Measurements from ENCODE around the gene TRMT1L. TPM values are rescaled to one million over a fixed set of nuclear protein-coding genes. Genes with fewer than 3 reads are reported as not detected.

Gene TRMT1L
- total RNA-seq, 6 experiments from 2014 or later: 12.7 to 21.1 (median 14.7) TPM

GRCh38 chr1:185156288-185156853, 382 bp downstream of the TRMT1L start:
- Mint-ChIP-seq H3K4me1 (ENCODE audit: low read depth) (peaks cover 55% of the 10 kb centered on the region), H3K27ac (peak overlapping the region; percentile 95), H3K36me3 (ENCODE audit: low read depth) (no peaks in the 10 kb centered on the region), H3K4me3 (peak overlapping the region; percentile 96), H3K27me3 (ENCODE audit: insufficient read depth) (no peaks in the 10 kb centered on the region; the same call in 1 of the 2 replicates), H3K9me3 (no peaks in the 10 kb centered on the region)
- no peak for TF ChIP-seq CTCF (IDR thresholded peaks at IDR 0.05)
- DNase-seq: peak; percentile 0

GRCh38 chr1:185155600-185156287, 1.0 kb downstream of the TRMT1L start:
- Mint-ChIP-seq H3K4me3 (peak overlapping the region; percentile 96), H3K27me3 (ENCODE audit: insufficient read depth) (no peaks in the 10 kb centered on the region; the same call in 1 of the 2 replicates), H3K9me3 (no peaks in the 10 kb centered on the region), H3K36me3 (ENCODE audit: low read depth) (no peaks in the 10 kb centered on the region; the same call in 1 of the 2 replicates), H3K27ac (peak overlapping the region; percentile 95), H3K4me1 (ENCODE audit: low read depth) (peaks cover 55% of the 10 kb centered on the region)
- TF ChIP-seq CTCF (IDR thresholded peaks at IDR 0.05): no peak
- peak; percentile 57 for DNase-seq

DNA sequence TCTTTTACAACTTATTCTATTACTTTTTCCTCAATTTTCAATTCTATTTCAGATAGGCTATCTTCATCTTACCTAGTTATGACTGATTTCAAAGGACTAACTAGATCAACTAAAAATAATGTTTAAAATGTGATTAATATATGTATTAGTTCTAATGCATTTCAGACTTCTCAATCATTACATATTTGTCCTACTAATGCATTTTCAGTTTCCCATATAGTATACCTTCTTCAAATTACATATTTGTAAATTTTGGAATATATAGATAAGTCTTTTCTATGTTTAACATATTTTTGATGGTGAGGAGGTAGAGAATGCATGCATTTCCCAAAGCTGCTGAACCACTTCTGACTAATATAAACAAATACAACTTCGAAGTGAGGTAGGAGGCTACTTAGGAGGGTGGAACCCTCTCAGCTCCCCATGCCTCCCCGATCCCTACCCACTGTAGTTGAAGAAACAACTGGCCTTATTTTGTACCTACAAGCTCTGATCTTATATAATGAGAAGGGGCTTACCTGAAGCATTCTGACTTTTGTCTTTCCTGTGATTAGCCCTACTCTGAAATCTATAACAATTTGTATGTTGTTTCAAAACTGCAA, 1.7 kb downstream of the TRMT1L start:
- Mint-ChIP-seq H3K4me3 (peak overlapping the region; percentile 96), H3K36me3 (ENCODE audit: low read depth) (no peaks in the 10 kb centered on the region; the same call in 1 of the 2 replicates), H3K27ac (peak overlapping the region; percentile 95), H3K9me3 (no peaks in the 10 kb centered on the region), H3K4me1 (ENCODE audit: low read depth) (peaks cover 51% of the 10 kb centered on the region), H3K27me3 (ENCODE audit: insufficient read depth) (no peaks in the 10 kb centered on the region; the same call in 1 of the 2 replicates)
- DNase-seq: peak; percentile 6
- TF ChIP-seq CTCF (IDR thresholded peaks at IDR 0.05): no peak

GRCh38 chr1:185152187-185152767, 4.5 kb downstream of the TRMT1L start:
- H3K4me1 Mint-ChIP-seq (ENCODE audit: low read depth): peaks cover 34% of the 10 kb centered on the region
- H3K36me3 Mint-ChIP-seq (ENCODE audit: low read depth): peaks cover 21% of the 10 kb centered on the region
- peak overlapping the region; percentile 12; the same call in 1 of the 2 replicates for H3K4me3 Mint-ChIP-seq
- H3K27ac Mint-ChIP-seq: peak overlapping the region; percentile 11; the same call in 1 of the 2 replicates
- no peaks in the 10 kb centered on the region for H3K9me3 Mint-ChIP-seq
- DNase-seq: no peak
- TF ChIP-seq CTCF (IDR thresholded peaks at IDR 0.05): no peak
- H3K27me3 Mint-ChIP-seq (ENCODE audit: insufficient read depth): no peaks in the 10 kb centered on the region; the same call in 1 of the 2 replicates

- H3K9me3 Mint-ChIP-seq: no peaks in the 10 kb centered on the region
- DNase-seq: no peak
- peaks cover 21% of the 10 kb centered on the region for H3K36me3 Mint-ChIP-seq (ENCODE audit: low read depth)
- H3K4me1 Mint-ChIP-seq (ENCODE audit: low read depth): peaks cover 34% of the 10 kb centered on the region
- H3K27ac Mint-ChIP-seq: no peak overlapping the region
- H3K4me3 Mint-ChIP-seq: no peak overlapping the region
- no peak for TF ChIP-seq CTCF (IDR thresholded peaks at IDR 0.05)
- H3K27me3 Mint-ChIP-seq (ENCODE audit: insufficient read depth): no peaks in the 10 kb centered on the region; the same call in 1 of the 2 replicates
Measured at GRCh38 chr1:185151215-185151614, 5.5 kb downstream of the TRMT1L start.

Measured in HFFc6 (cell line).